Inflammatory macrophage (primary cell): ENCODE data around the gene ASMTL.

Experiments used
- DNase-seq, 2 donors: peaks; one replicate each; pipeline ENCODE4 v3.0.0-alpha.2; 2020 to 2022

ASMTL gene

DNA sequence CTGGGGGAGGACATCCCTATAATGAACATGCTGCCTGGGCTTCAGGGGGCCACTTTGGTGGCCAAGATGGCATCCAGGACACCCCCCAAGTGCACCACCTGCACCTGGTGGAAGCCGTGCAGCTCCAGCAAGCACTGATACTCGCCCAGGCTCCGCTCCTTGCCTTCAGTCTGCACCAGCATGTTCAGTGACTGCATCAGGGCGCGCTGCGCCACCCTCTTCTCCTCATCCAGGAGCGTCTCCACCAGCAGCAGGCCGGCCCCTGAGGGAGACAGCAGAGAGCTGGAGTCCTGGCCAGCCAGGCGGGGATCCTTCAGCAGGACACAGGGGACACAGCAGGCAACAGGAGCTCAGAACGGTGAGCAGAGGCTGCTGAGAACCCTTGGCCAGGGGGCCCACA lies 49.5 kb downstream of the ASMTL start:
- DNase-seq, result no peak

DNA sequence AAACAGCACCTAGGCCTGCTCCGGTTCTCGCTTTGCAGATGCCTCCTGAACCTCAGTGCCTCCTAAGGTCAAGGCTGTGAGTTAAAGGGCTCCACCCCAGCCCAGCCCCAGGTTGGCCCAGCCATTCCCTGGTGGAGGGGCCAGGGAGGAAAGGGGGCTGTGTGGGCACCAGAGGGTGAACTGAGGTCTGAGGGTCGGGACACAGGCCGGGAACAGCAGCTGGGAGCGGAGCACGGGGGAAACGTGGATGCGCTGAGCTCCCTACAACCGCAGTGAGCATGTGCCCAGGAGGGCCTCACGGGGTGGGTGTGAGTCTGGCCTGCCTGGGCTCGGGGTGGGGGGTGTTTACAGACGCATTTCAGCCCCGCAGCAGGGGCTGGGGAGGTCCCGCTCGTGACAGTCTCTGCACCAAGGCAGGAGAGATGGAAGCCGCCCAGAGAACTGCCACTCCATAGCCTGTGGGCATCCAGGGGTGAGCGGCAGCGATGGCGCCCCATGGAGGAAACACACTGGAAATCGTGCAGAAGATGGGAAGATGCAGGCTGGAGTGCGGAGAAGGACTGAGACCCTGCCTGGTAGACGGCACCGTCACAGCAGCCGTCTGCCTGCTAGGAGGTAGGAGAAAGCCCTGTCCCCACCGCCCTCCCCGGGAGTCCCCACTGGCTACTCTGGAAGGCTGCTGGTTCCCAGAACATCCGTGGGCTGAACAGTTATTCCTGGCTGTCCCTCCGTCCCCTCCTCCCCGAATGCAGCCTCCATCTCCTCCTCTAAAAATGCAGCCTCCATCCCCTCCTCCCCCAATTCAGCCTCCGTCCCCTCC lies 50.9 kb downstream of the ASMTL start:
- no peak for DNase-seq

DNA sequence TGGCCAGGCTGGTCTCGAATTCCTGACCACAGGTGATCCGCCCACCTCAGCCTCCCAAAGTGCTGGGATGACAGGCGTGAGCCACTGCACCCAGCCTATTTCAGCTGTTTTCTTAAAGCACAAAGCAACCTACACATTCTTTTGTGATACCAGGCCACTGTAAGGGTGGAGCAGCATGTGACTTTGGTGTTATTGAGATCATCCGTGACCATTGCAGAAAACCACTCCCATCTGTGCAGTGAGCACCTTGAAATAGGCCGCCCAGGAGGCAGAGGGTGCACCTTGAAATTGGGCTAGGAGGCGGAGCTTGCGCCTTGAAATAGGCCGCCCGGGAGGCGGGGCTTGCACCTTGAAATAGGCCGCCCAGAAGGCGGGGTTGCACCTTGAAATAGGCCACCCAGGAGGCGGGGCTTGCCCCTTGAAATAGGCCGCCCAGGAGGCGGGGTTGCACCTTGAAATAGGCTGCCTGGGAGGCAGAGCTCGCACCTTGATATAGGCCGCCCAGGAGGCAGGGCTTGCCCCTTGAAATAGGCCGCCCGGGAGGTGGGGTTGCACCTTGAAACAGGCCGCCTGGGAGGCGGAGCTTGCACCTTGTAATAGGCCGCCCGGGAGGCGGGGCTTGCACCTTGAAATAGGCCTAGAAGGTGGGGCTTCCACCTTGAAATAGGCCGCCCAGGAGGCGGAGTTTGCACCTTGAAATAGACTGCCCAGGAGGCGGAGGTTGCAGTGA lies 51.8 kb downstream of the ASMTL start:
- no peak for DNase-seq

DNA sequence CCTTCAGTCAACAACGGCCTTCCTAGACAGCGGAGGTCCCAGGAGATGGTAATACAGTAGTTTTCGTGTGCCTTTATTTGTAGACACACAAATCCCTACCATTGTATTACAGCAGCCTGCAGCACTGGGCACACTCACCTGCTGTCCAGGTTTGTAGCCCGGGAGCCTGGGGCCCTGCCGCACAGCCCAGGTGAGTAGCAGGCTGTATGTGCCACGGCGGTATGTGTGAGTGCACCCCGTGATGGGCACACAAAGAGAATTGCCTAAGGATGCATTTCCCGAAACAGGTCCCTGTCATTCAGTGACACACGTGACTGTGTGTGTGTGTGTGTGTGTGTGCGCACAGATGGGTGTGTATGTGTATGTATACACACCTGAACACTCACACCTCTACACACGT lies 52.7 kb downstream of the ASMTL start:
- no peak for DNase-seq

DNA sequence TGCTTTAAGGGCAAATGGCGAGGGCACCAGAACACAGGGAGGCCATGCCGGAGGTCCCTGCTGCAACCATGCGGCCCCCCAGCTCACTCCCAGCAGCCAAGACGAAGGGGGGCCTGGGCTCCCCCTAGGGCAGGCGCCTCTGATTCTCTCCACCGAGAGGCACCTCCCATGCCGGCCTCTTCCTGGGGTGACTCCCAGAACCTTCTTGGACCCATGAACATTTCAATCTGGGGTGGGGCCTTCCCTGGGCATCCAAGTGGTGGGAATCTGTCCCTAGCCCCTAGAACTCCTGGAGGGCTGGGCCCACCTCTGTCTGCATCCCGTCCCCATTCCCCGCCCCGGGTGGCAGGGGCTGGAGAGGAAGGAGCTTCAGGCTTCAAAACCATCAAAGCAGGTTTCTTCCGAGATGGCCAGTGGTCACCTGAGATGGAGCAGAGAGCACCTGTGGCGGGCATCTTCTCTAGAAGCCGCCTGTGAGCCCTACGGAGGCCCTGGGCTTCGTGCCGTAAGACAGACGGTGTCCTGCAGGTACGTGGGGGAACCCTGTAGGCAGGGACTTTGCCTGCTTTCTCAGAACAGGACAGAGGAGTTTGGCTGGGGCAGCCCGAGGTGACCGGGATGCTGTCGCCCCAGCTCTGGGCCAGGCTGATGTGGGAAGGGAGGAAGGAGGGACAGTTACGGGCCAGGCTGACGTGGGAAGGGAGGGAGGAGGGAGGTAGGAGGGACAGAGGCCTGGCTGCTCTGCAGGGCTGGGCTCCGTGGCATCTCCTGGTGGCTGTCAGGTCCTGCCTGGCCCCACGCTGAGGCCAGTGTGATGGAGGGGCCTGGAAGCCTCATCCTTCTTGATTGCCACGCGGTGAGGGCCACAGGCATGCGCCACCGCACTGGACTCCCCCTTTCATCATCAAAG lies 54.0 kb downstream of the ASMTL start:
- DNase-seq, result no peak

DNA sequence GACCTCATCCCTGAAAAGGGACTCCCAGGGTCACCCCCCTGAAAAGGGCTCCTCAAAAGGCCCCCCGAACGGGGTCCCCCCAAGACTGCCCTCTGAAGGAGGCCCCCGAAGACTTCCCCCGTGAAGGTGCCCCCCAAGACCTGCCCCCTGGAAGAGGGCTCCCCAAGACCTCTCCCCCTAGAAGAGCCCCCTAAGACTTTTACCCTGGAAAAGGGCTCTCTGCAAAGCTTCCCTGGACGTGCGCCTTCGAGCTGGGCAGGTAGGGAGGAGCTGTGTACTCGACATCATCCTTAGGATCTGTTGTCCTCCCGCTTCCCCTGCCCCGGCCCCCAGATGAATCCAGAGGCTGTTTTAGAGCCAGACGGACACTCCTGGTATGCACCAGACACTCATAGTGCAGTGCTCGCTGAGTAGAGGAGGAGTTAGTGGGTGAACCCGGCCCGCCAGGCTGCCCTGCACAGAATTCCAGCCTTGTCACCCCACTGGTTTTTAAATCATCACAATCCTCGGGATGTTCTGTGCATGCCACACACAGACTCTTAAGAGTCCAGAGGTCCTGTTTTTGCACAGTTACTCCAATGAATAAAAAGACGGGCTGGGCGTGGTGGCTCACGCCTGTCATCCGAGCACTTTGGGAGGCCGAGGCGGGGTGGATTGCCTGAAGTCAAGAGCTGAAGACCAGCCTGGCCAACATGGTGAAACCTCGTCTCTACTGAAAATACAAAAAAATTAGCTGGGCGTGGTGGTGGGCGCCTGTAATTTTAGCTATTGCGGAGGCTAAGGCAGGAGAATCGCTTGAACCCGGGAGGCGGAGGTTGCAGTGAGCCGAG lies 55.1 kb downstream of the ASMTL start:
- no peak for DNase-seq

DNA sequence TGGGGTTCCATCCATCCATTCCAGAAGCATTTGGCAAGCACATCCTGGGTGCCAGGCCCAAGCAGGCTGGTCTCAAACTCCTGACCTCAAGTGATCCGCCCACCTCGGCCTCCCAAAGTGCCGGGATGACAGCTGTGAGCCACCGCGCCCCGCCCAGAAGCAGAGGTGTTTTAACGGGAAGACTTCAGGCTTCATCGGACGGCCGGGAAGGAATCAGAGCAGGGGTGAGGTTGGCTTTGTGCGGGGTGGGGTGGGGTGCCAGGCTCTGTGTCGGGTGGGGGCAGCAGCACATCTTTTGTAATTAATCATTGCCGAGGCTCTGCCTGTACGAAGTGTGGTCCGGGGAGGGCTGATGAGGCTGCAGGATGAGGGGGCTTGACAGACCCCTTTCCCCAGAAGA lies 55.7 kb downstream of the ASMTL start:
- no peak for DNase-seq

DNA sequence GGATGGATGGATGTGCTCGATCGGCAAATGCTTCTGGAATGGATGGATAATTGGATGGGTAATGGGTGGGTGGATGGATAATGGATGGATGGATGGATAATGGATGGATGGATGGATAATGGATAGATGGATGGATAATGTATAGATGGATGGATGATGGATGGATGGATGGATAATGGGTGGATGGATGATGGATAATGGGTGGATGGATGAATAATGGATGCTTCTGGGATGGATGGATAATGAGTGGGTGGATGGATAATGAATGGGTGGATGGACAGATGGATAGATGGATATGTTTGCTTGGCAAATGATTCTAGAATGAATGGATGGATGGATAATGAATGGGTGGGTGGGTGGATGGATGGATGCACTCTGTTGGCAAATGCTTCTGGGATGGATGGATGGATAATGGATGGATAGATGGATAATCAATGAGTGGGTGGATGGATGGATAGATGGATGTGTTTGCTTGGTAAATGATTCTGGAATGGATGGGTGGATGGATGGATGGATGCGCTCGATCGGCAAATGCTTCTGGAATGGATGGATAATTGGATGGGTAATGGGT lies 57.0 kb downstream of the ASMTL start:
- DNase-seq, result no peak

DNA sequence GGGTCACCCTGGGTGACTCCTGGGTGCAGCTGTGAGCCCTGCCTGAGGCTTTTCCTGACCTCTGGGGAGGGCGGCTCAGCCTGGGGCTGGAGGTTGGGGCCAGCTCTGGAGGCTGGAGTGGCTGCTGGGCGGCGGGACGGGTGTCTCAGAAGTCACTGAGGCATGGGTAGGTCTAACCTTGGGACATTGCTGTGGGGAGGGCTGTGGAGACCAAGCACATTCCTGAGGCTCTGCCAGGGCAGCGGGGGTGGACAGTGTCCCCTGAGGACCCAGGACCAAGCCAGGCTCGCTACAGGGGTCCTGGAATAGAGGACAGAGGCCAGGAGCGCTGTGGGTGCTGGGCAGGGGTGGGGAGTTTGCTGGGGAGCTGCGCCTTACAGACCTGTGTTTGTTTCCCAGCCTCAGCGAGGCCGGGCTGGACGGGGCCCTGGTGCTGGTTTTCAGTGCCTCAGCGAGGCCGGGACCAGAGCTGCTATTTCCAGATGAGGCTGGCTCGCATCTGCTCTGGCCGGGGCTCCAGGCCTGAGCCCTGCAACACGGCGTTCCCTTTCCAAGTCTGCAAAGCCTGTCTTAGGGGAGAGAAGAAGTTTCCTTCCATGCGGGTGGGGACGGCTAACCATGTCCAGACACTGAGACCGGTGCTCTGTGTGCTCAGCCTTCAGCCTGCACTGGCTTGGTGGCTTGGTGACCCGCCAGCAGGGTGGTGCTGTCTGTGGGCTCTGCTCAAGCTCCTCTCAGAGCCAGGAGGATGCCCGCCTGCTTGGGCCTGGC lies 57.8 kb downstream of the ASMTL start:
- DNase-seq, result no peak

DNA sequence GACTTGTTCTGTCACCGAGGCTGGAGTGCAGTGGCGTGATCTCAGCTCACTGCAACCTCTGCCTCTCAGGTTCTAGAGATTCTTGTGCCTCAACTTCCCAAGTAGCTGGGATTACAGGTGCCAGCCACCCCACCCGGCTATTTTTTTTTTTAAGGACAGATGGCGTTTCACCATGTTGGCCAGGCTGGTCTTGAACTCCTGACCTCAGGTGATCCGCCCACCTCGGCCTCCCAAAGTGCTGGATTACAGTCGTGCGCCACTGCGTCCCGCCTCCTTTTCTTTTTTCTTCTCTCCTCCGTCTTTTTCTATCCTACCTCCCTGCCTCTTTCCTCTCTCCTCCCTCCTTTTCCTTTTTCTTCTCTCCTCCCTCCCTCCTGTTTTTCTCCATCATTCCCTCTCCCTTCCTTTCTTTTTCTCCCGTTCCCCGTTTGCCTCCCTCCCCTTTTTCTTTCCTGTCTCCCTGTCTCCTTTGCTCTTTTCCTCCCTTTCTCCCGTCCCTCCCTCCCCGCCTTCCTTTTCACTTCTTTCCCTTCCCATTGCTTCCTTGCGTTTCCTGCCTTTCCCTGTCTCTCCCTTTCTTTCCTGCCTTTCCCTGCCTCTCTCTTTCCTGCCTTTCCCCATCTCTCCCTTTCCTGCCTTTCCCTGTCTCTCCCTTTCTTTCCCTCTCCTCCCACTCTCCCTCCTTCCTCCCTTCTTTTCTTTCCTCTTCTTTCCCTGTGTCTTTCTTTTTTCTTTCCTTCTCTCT lies 58.7 kb downstream of the ASMTL start:
- DNase-seq, result no peak

DNA sequence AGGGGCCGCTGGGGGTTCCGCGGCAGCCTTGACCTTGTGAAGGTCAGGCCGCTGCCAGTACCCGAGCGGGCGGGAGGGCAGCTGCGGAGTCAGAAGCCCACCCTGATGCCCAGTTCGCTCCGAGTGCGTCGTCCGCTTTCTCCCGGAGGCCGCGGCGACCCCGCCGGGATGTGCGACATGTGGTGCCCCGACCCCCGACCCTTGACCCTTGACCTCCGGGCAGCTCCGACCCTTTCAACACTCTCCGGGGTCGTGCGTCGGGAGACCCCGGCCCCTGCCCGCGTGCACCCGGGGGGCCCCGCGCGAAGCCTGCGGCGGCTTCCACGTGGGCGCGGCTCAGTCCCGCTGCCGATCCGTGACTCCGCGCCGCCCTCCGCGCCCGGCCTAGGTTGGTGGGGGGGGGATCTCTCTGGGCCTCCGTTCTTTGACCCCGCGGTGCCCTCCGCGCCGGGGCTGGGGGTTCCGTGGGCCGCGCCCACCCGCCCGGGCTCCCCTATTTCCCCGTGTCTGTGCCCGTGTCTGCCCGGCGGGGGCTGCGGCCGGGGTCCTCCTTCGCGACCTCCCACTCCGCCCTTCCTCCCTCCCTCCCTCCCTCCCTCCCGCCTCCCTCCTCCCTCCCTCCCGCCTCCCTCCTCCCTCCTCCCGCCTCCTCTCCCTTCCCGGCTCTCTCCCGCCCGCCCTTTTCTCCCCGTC lies 60.2 kb downstream of the ASMTL start:
- DNase-seq, result peak; percentile 47 to 67

DNA sequence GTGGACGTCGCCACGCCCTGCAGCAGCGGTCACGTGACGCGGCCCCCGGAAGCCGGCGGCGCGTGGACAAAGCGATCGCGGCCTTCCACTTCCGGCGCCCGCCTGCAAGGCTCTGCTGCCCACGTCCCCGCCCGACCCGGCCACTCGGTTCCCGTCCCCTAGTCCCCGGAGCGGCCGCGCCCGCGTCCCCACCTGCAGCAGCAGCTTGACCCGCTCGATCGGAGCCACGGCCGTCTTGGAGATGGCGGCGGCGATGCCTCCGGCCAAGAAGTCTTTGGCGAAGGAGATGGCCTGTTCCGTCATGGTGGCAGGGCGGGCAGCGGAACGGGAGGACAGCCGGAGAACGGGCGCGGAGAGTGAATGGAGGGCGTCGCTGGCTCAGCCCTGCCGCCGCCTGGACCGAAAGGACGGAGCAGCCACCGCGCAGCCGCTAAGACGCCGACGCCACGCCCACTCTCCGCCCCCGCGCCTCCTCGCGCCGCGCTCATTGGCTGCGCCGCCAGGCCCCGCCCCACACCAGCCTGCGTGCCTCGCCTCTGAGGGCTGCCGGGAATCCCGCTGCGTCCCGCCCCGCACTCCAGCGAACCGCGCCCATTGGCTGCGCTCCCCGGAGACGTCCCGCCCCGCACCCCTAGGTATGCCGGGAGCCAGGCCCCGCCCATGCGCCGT lies 60.9 kb downstream of the ASMTL start, which contains the start of gene SLC25A6:
Gene SLC25A6 (minus strand): TSS at position 407 of the 669 bp plus-strand sequence. CDS start 104 bp downstream, at position 303.
- DNase-seq, result peak; percentile 99

DNA sequence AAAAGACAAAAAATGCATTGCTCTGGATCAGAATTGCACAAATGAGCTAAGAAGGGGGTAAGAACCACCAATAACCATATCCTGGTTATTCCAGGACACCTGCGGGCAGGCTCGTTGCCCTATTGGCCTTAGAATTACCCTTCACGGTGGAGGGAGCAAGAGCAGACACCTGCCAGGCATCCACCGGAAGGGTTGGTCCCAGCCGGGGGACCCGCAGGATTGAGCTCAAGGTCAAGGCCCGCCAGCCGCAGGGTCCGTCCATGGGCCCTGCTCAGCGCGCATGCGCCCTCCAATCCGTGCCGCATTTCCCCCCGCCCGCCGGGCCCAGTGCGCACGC lies 61.4 kb downstream of the ASMTL start:
- DNase-seq, result no peak

DNA sequence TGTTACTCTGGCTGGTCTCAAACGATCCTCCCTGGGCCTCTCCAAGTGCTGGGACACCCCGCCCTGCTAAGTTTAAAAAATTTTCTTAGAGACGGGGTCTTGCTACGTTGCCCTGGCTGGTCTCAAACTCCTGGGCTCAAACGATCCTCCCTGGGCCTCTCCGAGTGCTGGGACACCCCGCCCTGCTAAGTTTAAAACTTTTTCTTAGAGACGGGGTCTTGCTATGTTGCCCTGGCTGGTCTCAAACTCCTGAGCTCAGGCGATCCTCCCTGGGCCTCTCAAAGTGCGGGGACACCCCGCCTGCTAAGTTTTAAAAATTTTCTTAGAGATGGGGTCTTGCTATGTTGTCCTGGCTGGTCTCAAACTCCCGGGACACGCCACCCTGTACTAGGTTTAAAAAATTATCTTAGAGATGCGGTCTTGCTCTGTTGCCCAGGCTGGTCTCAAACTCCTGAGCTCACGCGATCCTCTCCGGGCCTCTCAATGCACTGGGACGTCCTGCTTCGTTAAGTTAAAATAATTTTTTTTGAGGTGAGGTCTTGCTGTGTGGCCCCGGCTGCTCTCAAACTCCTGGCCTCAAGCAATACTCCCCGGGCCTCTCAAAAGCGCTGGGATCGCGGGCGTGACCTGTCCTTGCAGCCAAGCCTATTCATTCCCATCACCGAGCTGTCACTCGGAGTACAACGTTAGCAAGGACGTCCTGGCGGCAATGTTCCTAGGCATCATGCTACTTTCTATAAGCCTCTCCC lies 61.9 kb downstream of the ASMTL start:
- DNase-seq, result no peak

DNA sequence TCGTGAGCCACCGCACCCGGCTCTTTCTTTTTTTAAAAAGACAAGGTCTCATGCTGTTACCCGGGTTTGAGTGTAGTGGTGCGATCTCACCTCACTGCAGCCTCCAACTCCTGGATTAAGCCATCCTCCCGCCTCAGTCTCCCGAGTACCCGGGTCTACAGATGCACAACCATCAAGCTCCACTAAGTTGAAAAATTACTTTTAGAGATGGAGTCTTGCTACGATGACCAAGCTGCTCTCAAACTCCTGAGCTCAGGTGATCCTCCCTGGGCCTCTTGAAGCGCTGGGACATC lies 62.8 kb downstream of the ASMTL start:
- DNase-seq, result no peak

DNA sequence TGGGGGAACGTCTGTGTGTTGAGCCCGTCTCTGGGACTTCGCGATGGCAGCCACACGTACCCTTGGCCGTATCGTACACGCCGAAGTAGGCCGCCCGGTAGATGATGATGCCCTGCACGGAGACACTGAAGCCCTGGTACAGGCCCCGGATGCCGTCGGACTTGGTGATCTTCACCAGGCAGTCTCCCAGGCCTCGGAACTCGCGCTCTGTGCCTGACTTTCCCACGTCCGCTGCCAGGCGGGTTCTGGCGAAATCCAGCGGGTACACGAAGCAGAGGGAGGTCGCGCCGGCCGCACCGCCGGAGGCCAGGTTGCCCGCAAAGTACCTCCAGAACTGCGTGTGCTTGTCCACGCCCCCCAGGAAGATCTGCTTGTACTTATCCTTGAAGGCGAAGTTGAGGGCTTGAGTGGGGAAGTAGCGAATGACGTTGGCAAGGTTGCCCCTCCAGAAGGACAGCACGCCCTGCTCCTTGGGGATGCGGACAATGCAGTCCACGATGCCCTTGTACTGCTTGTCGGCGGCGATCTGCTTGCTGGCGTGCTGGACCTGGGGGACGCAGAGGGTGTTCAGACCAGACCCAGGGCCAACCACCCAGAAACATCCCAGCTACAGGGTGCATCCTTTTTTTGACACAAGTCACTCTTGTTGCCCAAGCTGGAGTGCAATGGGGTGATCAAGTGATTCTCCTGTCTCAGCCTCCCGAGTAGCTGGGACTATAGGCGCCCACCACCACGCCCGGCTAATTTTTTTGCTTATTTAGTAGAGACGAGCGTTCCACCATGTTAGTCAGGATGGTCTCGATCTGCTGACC lies 63.3 kb downstream of the ASMTL start:
- DNase-seq, result no peak

DNA sequence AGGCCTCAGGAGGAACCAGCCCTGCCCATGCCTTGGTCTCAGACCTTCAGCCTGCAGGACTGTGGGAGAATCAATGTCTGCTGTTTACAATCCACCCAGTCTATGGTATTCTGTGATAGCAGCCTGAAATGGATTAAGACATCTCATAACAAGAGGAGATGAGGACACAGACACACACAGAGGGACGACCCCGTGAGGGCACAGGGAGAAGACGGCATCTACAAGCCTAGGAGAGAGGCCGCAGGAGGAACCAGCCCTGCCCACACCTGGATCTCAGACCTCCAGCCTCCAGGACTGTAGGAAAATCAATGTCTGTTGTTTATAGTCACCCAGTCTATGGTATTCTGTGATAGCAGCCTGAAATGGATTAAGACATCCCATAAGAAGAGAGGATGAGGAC lies 64.1 kb downstream of the ASMTL start:
- DNase-seq, result no peak
